Measurements from ENCODE around the gene DENND2A. TPM values are rescaled to one million over a fixed set of nuclear protein-coding genes. Genes with fewer than 3 reads are reported as not detected.

DENND2A gene
- total RNA-seq, 2 donors from 2014 or later = 7.4 to 9.2 TPM

GRCh38 chr7:140600341-140600740, 40.3 kb downstream of the DENND2A start:
- H3K27me3 ChIP-seq = no peaks in the 10 kb centered on the region
- no peak for DNase-seq
- intact Hi-C loops (cut with DNase I) = no loop called here
- no peak for TF ChIP-seq CTCF (IDR thresholded peaks at IDR 0.05)
- H3K4me3 ChIP-seq = no peak overlapping the region
- no peak overlapping the region for H3K27ac ChIP-seq
- no peaks in the 10 kb centered on the region for H3K4me1 ChIP-seq
- no peaks in the 10 kb centered on the region for H3K9me3 ChIP-seq
- H3K9ac ChIP-seq (ENCODE audit: low read depth in 2 of 2, low read length in 2 of 2) = no peak overlapping the region
- H3K36me3 ChIP-seq = no peaks in the 10 kb centered on the region

GRCh38 chr7:140597428-140597949, 43.1 kb downstream of the DENND2A start:
- Histone ChIP-seq H3K9ac (ENCODE audit: low read depth in 2 of 2, low read length in 2 of 2) (no peak overlapping the region), H3K36me3 (no peaks in the 10 kb centered on the region), H3K27me3 (no peaks in the 10 kb centered on the region), H3K9me3 (no peaks in the 10 kb centered on the region), H3K27ac (no peak overlapping the region), H3K4me1 (no peaks in the 10 kb centered on the region), H3K4me3 (no peak overlapping the region)
- no peak for TF ChIP-seq CTCF (IDR thresholded peaks at IDR 0.05)
- intact Hi-C loops (cut with DNase I) = no loop called here
- DNase-seq = no peak

- Histone ChIP-seq H3K9me3 (no peaks in the 10 kb centered on the region), H3K4me3 (no peak overlapping the region), H3K36me3 (no peaks in the 10 kb centered on the region), H3K27ac (no peak overlapping the region), H3K27me3 (no peaks in the 10 kb centered on the region), H3K9ac (ENCODE audit: low read depth in 2 of 2, low read length in 2 of 2) (no peak overlapping the region), H3K4me1 (no peaks in the 10 kb centered on the region)
- DNase-seq = no peak
- intact Hi-C loops (cut with DNase I) = no loop called here
- no peak for TF ChIP-seq CTCF (IDR thresholded peaks at IDR 0.05)
These were observed 43.8 kb downstream of the DENND2A start for GRCh38 chr7:140596519-140597427.

- no peaks in the 10 kb centered on the region for H3K4me1 ChIP-seq
- intact Hi-C loops (cut with DNase I) = no loop called here
- H3K9ac ChIP-seq (ENCODE audit: low read depth in 2 of 2, low read length in 2 of 2) = no peak overlapping the region
- no peak overlapping the region for H3K4me3 ChIP-seq
- TF ChIP-seq CTCF (IDR thresholded peaks at IDR 0.05) = no peak
- H3K27ac ChIP-seq = no peak overlapping the region
- no peaks in the 10 kb centered on the region for H3K36me3 ChIP-seq
- H3K9me3 ChIP-seq = no peaks in the 10 kb centered on the region
- no peak for DNase-seq
- no peaks in the 10 kb centered on the region for H3K27me3 ChIP-seq
These were observed 45.0 kb downstream of the DENND2A start for GRCh38 chr7:140595468-140596092.

- Histone ChIP-seq H3K27ac (no peak overlapping the region), H3K9me3 (no peaks in the 10 kb centered on the region), H3K4me1 (no peaks in the 10 kb centered on the region), H3K27me3 (no peaks in the 10 kb centered on the region), H3K36me3 (no peaks in the 10 kb centered on the region), H3K4me3 (no peak overlapping the region), H3K9ac (ENCODE audit: low read depth in 2 of 2, low read length in 2 of 2) (no peak overlapping the region)
- DNase-seq = no peak
- TF ChIP-seq CTCF (IDR thresholded peaks at IDR 0.05) = no peak
- intact Hi-C loops (cut with DNase I) = no loop called here
These were observed 46.4 kb downstream of the DENND2A start for GRCh38 chr7:140594131-140594691.
